ENCODE results near the gene TOP3B.
"Not testable (repeated sequence)": the region's sequence is repeated elsewhere in the genome, so short reads cannot be mapped to it uniquely, and the experiment has no call there.

The TOP3B gene

DNA sequence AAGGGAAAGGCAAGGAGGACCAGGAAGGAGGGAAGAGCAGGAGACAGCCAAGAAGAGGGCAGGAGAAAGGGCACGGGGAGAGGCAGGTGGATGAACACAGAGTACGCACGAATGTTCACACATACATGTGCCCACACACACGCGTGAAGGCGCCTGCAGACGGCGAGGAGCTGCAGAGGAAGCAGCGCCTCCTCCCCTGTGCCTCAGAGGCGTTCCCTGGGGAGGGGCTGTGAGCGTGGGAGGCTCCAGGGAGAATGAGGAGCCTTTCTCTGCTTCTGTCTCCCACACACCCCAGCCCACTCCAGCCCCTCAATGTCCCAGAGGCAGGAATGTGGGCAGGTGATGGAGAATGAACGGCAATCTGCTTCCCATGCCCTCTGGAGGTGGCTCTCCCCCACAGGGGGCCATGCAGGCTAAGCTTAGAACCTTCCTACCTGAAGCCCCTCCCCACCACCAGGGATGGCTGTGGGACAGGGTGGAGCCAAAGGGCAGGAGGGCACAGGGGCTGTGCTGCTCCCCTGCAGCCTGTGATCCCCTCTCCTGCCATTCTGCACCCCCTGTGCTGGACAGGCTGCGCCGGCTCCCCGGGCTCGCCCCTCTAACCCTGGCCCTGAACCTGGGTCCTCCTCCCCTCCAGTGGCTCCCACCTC, 55.3 kb downstream of the TOP3B start:
- DNase-seq (ENCODE audit: low read depth, low spot score), result no peak

- no peak for DNase-seq (ENCODE audit: low read depth, low spot score)
These were observed 55.9 kb downstream of the TOP3B start for GRCh38 chr22:21926728-21927127.

DNA sequence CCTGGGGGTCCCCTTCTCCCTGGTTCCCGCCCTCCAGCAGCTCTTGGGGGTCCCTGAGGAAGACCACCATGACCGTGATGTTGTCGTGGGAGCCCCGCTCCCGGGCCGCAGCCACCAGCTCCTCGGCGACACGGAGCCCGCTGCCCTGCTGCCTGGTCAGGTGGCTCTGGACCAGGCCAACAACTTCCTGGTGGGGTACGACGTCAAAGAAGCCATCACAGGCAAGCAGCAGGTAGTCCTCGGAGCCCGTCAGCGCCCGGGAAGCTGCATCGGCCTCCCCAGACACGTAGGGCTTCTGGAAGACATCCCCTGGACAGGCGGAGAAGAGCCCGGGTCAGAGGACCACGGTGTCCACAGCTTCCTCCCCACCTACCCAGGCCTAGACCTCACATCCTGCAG, 59.4 kb downstream of the TOP3B start:
- no peak for DNase-seq (ENCODE audit: low read depth, low spot score)

GRCh38 chr22:21922370-21923162, 60.0 kb downstream of the TOP3B start:
- no peak for DNase-seq (ENCODE audit: low read depth, low spot score)

DNA sequence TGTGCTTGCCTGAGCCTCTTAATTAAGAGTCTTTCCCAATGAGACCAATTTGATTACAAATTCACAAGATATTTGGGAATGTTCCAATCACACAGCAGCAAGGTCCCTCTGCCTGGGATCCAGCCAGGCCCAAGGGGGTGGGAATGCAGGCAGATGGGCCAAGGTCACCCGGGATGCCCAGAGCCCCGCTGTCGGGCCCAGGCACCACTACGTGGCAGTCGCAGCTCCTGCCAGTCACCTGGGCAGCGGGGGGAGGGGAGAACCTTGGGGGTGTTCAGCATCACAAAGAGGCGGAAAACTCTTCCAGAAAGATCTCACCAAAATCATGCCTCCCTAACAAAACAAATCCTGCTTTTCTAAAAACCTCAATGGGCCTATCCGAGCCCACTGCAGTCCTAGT, 60.9 kb downstream of the TOP3B start:
- no peak for DNase-seq (ENCODE audit: low read depth, low spot score)

DNA sequence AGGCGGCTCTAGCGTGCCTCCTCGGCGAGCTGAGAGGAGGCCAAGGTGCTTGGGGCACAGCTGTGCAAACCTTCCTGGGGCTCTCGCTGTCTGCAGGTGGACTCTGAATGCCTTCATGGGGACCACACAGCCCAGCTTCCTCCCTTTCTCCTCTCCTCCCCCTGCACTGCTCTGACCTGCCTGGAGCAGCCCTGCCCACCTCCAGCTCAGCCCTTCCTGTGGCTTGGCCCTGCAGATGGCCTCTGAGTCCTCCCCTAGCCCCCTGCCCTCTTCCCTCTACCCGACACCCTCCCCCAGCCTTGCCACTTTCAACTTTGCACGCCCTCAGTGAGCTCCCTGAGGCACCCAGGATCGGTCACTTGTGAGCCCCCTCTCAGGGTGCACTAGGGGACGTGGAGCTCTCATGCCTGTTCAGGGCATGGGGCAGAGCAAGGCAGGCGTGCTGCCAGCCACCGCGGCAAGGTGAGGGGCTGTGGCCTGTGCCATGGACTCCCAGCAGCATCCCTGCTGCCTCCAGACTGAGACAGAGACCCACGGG, 61.3 kb downstream of the TOP3B start:
- DNase-seq (ENCODE audit: low read depth, low spot score), result no peak

GRCh38 chr22:21920341-21921183, 62.0 kb downstream of the TOP3B start:
- DNase-seq (ENCODE audit: low read depth, low spot score), result no peak

- no peak for DNase-seq (ENCODE audit: low read depth, low spot score)
These were observed 62.9 kb downstream of the TOP3B start for GRCh38 chr22:21919526-21920307.

DNA sequence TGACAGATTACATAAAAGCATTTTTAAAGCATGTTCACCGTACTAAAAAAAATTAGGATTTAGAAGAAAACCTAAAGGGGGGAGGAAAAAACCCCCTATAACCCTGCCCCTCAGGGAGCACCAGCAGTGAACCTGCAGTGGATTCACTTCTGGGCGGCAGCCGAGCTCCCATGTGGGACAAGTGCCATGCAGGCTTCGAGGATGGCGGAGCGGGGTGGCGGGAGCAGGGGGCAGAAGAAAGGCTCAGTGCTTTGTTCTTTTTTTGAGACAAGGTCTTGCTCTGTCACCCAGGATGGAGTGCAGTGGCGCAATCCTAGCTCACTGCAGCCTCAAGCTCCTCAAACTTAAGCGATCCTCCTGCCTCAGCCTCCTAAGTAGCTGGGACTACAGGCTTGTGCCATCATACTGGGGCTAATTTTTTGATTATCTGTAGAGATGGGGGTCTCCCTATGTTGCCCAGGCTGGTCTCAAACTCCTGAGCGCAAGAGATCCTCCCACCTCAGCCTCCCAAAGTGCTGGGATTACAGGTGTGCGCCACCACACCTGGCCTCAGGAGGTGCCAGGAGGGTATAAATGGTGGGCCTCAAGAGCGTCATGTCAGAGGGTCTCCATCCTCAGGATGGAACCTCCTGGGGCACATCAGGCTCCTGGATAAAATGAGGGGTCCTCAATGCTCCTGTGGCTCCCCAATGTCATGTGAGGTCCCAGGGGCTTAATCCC, 64.0 kb downstream of the TOP3B start:
- DNase-seq (ENCODE audit: low read depth, low spot score), result no peak

GRCh38 chr22:21917959-21918261, 64.7 kb downstream of the TOP3B start:
- DNase-seq (ENCODE audit: low read depth, low spot score), result no peak

DNA sequence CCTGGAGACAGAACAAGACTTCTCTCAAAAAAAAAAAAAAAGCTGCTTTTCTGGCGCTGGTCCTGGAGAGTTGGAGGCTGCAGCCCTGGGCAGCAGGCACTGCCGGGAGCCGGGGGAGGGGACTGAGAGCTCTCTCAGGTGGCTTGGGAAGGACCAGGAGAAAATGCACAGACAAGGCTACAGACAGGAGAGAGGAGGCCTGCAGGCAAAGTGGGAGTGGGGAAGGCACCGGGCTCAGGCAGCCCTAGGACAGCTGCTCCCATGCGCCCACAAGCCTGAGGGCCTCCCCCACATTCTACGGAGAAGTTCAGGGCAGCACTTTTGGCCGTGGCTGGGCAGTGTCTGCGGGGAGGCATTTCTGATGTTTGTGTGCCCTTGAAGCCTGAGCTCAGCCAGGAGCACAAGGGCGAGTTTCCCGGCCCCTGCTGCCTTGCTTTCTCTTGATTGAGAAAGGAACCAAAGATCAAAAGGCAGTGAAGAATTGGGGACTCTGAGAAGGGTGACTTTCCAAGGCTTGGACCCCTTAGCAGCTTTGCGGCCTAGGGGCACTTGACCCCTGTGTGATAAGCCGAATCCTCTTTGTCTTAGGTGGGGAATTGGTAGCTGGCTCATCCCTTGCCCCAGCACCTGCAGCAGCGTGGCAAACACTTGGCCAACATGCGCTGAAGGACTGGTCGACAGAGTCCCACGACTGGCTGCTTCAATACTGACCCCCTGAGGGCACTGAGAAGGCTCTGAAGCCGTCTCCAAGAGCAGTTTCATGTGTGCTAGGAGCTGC, 65.2 kb downstream of the TOP3B start:
- no peak for DNase-seq (ENCODE audit: low read depth, low spot score)

GRCh38 chr22:21916309-21916918, 66.2 kb downstream of the TOP3B start:
- no peak for DNase-seq (ENCODE audit: low read depth, low spot score)

DNA sequence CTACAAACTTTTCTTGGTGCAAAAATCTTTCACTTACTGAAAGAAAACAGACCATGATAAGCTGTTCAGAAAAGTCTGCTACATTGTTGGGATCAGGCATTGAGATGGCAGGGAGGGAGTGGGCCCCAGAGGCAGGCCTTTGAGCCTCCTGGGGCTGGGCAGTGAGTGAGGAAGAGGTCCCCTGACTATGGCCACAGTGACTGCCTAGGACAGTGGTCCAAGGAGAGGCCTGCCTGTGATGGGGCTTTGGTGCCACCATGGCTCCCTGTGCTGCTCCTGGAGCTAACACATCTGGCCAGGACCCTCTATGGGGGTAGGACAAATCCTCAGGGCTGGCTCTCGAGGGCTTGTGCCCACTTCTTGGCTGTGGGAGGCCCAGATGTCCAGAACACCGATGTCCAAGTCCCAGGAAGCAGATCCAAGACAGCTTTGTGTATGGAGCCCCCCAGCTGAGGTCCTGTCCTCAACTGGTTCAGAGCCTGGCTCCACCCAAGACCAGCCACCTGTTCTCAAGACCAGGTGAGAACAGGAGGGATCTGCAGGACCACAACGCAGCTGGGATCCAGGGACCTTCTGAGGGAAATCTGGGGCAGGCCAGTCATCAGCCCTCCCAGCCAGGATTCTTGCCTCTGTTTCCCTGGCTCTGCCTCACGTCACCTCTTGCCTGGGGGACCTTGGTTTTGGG, 66.8 kb downstream of the TOP3B start:
- DNase-seq (ENCODE audit: low read depth, low spot score), result no peak

- DNase-seq (ENCODE audit: low read depth, low spot score), result not testable (repeated sequence)
These were observed 68.4 kb downstream of the TOP3B start for GRCh38 chr22:21914033-21914642.

GRCh38 chr22:21910367-21910766, 72.2 kb downstream of the TOP3B start:
- not testable (repeated sequence) for DNase-seq (ENCODE audit: low read depth, low spot score)

GRCh38 chr22:21909871-21910270, 72.7 kb downstream of the TOP3B start:
- DNase-seq (ENCODE audit: low read depth, low spot score), result no peak

DNA sequence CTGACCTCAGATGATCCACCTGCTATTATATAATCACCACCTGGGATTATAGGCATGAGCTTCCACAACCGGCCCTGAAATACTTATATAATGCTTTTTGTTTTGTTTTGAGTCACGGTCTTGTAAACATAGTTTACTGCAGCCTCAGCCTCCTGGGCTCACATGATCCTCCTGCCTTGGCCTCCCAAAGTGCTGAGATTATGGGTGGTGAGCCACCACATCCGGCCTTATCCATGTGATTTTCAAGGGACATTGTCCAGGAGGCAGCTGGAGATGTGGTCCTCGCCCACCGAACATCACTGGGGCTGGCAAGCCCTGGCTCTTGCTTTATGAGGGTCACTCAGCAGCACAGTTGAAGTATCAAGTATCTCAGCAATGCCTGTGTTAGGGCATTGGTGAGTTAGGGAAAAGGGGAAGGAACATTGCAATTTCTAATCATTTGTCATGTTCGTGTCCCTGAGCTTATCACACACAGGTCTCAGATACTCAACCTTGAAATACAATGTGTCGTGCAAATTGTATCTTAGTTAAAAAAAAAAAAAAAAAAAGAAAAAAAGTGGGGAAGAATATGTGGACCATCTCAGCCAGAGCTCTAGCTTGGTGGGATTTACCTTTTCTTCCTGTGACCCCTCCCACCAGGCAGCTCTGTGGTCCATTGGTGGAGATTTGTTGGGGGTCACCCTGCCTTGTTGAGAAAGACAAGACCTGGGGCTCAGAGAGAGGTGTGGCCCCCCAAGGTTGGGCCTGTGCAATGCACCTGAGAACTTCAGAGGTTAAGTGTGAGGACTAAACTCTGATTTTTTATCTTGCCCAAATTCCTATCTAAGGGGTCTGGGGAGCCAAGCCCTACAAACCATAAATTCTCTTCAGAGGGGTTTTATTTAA, 74.7 kb downstream of the TOP3B start:
- DNase-seq (ENCODE audit: low read depth, low spot score), result no peak

Data from iPS DF 19.7 (cell line).